C4-2B (cell line): ENCODE results near the gene FAAP100.

Source experiments
- CTCF ChIP-seq: fragments of 450-650 bp; conservative IDR thresholded peaks from 2 replicates; pipeline ENCODE4 v1.5.1; 2017; ENCODE audit warnings: mild to moderate bottlenecking
- ZFX ChIP-seq: fragments of 450-650 bp; IDR thresholded peaks from 2 replicates; pipeline ENCODE4 v1.6.1; 2017

DNA sequence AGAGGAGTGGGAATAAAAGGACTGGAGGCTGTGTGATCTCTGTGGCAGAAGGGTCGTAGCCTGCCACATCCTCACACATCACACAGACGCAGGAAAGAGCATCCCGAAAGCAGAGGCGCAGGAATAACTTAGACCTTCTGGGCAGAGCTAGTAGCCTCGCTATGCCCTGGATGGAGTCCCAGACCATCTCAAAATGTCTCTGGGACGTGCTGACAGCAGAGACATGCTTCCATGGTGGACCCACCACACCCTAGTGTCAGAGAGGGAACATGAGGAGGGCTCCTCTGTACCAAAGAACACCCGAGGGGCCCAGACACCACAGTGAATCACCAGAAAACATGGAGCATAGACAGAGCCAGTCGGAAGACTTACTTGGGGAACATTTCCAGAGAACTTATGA lies 29.6 kb upstream of the FAAP100 start:
- TF ChIP-seq CTCF, result no peak
- TF ChIP-seq ZFX, result no peak
